Measurements from ENCODE around the gene ZNF891.

The ZNF891 gene

DNA sequence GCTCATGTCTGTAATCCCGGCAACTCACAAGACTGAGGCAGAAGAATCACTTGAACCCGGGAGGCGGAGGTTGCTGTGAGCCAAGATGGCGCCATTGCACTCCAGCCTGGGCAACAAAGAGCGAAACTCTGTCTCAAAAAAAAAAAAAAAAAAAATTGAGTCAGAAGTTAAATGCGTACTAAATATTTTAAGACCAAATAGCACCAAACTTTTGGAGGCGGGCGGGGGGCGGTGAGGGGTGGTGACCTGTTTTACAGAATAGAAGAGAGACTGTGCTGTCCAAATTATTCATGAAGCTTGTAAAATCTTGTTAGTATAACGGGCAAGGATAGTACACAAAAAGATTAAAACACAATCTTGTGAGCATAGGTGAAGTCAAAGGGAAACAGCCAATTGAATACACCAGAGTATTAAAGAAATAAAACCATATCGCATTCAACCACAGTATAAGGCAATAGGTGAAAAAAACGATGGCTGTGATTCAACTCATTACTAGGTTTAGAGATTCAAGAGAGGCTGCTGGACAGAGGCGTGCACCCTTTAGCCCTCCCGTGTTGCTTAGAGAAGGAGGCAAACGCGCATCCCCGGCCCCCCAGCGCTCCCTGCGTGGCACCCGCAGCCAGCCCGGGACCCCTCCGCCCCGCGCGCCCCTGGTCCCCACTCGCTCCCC, 571 bp downstream of the ZNF891 start:
- peak overlapping the region; percentile 73 for H2AFZ ChIP-seq (ENCODE audit: low read depth)
- H3K36me3 ChIP-seq (ENCODE audit: insufficient read depth): no peaks in the 10 kb centered on the region
- no peak overlapping the region for H3K4me3 ChIP-seq (IDR thresholded peaks at IDR 0.05; ENCODE audit: insufficient read depth, low read depth, low read length)
- no peaks in the 10 kb centered on the region for H3K79me2 ChIP-seq (ENCODE audit: insufficient read depth, low read depth)
- H3K4me1 ChIP-seq (ENCODE audit: low read depth, poor library complexity, severe bottlenecking): no peaks in the 10 kb centered on the region
- no peaks in the 10 kb centered on the region for H3K27me3 ChIP-seq (ENCODE audit: insufficient read depth, low read depth)
- peak overlapping the region; percentile 78 for H3K27ac ChIP-seq
- no peaks in the 10 kb centered on the region for H4K20me1 ChIP-seq (ENCODE audit: insufficient read depth)
- TF ChIP-seq, protein P1, sequence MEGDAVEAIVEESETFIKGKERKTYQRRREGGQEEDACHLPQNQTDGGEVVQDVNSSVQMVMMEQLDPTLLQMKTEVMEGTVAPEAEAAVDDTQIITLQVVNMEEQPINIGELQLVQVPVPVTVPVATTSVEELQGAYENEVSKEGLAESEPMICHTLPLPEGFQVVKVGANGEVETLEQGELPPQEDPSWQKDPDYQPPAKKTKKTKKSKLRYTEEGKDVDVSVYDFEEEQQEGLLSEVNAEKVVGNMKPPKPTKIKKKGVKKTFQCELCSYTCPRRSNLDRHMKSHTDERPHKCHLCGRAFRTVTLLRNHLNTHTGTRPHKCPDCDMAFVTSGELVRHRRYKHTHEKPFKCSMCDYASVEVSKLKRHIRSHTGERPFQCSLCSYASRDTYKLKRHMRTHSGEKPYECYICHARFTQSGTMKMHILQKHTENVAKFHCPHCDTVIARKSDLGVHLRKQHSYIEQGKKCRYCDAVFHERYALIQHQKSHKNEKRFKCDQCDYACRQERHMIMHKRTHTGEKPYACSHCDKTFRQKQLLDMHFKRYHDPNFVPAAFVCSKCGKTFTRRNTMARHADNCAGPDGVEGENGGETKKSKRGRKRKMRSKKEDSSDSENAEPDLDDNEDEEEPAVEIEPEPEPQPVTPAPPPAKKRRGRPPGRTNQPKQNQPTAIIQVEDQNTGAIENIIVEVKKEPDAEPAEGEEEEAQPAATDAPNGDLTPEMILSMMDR (conservative IDR thresholded peaks at IDR 0.05; ENCODE audit: low read depth, low read length): no peak
- H3K9ac ChIP-seq: peak overlapping the region; percentile 50; the same call in 1 of the 2 replicates
- peak overlapping the region; percentile 25; the same call in 1 of the 2 replicates for H3K4me2 ChIP-seq

DNA sequence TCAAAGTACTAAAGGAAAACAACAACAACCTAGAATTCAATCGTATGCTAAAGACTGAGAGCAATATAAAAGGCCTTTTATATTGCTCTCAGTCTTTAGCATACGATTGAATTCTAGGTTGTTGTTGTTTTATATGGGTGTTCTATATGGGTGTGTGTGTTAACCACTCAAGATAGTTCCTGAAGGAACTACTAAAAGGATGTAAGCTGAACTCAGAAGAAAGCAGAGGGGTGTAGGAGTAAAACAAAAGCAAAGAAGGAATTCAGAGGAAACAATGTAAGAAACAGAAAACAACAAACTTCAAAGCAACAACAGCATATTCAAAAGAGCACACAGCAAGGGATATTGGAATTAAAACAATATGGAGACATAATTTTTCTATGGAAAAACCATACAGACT, 5.4 kb downstream of the ZNF891 start:
- Histone ChIP-seq H3K4me3 (IDR thresholded peaks at IDR 0.05; ENCODE audit: insufficient read depth, low read depth, low read length) (no peak overlapping the region), H3K4me1 (ENCODE audit: low read depth, poor library complexity, severe bottlenecking) (no peaks in the 10 kb centered on the region), H3K36me3 (ENCODE audit: insufficient read depth) (no peaks in the 10 kb centered on the region), H3K79me2 (ENCODE audit: insufficient read depth, low read depth) (no peaks in the 10 kb centered on the region), H3K9ac (no peak overlapping the region), H2AFZ (ENCODE audit: low read depth) (no peak overlapping the region), H3K4me2 (no peak overlapping the region), H4K20me1 (ENCODE audit: insufficient read depth) (no peaks in the 10 kb centered on the region), H3K27ac (no peak overlapping the region), H3K27me3 (ENCODE audit: insufficient read depth, low read depth) (no peaks in the 10 kb centered on the region)
- TF ChIP-seq, protein P1 (conservative IDR thresholded peaks at IDR 0.05; ENCODE audit: low read depth, low read length): no peak

DNA sequence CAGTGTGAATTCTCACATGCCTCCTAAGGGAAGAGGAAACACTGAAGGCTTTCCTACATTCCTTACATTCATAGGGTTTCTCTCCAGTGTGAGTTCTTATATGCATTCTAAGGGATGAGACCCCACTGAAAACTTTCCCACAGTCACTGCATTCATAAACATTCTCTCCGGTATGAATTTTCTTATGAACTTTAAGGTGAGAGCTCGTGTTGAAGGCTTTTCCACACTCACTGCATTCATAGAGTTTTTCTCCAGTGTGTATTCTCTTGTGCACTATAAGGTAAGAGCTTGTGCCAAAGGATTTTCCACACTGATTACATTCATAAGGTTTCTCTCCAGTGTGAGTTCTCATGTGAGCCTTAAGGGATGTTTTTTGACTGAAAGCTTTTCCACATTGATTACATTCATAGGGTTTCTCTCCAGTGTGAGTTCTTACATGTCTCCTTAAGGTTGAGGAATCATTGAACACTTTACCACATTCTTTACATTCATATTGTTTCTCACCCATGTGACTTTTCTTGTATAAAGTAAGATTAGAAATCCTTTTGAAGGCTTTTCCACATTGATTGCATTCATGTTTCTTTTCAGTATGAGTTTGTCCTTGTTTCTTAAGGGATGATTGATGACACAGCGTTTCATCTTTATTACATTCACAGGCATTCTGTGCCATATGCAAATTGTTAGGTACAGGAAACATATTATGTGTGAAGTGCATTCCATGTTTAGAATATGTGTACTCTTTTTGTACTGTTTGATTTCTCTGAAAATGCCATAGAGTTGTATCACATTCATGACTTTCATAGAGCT, 9.5 kb downstream of the ZNF891 start:
- Histone ChIP-seq H4K20me1 (ENCODE audit: insufficient read depth) (no peaks in the 10 kb centered on the region), H3K36me3 (ENCODE audit: insufficient read depth) (no peaks in the 10 kb centered on the region), H3K4me1 (ENCODE audit: low read depth, poor library complexity, severe bottlenecking) (no peaks in the 10 kb centered on the region), H3K4me2 (no peak overlapping the region), H3K27ac (no peak overlapping the region), H3K79me2 (ENCODE audit: insufficient read depth, low read depth) (no peaks in the 10 kb centered on the region), H3K4me3 (IDR thresholded peaks at IDR 0.05; ENCODE audit: insufficient read depth, low read depth, low read length) (no peak overlapping the region), H3K9ac (no peak overlapping the region), H3K27me3 (ENCODE audit: insufficient read depth, low read depth) (no peaks in the 10 kb centered on the region), H2AFZ (ENCODE audit: low read depth) (no peak overlapping the region)
- TF ChIP-seq, protein P1 (conservative IDR thresholded peaks at IDR 0.05; ENCODE audit: low read depth, low read length): no peak

DNA sequence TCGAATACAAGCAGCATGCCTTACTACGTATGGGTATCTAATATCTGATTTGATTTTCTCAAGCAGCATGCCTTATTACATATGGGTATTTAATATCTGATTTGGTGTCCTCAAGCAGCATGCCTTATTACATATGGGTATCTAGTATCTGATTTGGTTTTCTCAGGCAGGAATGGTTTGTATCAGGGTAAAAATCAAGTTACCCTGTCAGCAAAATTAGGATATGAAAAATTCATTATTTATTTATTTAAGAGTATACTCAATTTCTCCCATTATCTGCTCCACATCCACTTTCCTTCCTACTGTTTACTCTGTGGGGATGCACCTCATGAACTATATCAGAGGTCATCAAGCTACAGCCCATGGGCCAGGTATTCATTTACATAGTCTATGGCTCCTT, 21.9 kb downstream of the ZNF891 start:
- TF ChIP-seq, protein P1 (conservative IDR thresholded peaks at IDR 0.05; ENCODE audit: low read depth, low read length): no peak
- H3K27me3 ChIP-seq (ENCODE audit: insufficient read depth, low read depth): no peaks in the 10 kb centered on the region
- H2AFZ ChIP-seq (ENCODE audit: low read depth): no peak overlapping the region
- H3K4me3 ChIP-seq (IDR thresholded peaks at IDR 0.05; ENCODE audit: insufficient read depth, low read depth, low read length): no peak overlapping the region
- H3K9ac ChIP-seq: no peak overlapping the region
- H3K4me2 ChIP-seq: no peak overlapping the region
- H3K36me3 ChIP-seq (ENCODE audit: insufficient read depth): no peaks in the 10 kb centered on the region
- H3K27ac ChIP-seq: no peak overlapping the region
- no peaks in the 10 kb centered on the region for H3K79me2 ChIP-seq (ENCODE audit: insufficient read depth, low read depth)
- H4K20me1 ChIP-seq (ENCODE audit: insufficient read depth): no peaks in the 10 kb centered on the region
- H3K4me1 ChIP-seq (ENCODE audit: low read depth, poor library complexity, severe bottlenecking): no peaks in the 10 kb centered on the region
